ENCODE measurements around the gene NDRG4.

The NDRG4 gene

GRCh38 chr16:58533751-58534470, 34.0 kb downstream of the NDRG4 start:
- Histone ChIP-seq H3K36me3 (ENCODE audit: insufficient read depth, low read length) (peaks cover 77% of the 10 kb centered on the region), H3K9me3 (ENCODE audit: low read depth, low read length) (no peaks in the 10 kb centered on the region), H3K27ac (no peak overlapping the region), H3K4me3 (no peak overlapping the region), H3K9ac (ENCODE audit: insufficient read length) (no peak overlapping the region)
- no peak for DNase-seq (ENCODE audit: low read depth, low spot score)
- TF ChIP-seq POLR2AphosphoS5 (IDR thresholded peaks at IDR 0.05; ENCODE audit: borderline replicate concordance, low read depth, low read length) (no peak), EZH2 (IDR thresholded peaks at IDR 0.05) (no peak), FOXP2 (optimal IDR thresholded peaks at IDR 0.05; ENCODE audit: control extremely low read depth, extremely low read length, insufficient read depth) (no peak)

DNA sequence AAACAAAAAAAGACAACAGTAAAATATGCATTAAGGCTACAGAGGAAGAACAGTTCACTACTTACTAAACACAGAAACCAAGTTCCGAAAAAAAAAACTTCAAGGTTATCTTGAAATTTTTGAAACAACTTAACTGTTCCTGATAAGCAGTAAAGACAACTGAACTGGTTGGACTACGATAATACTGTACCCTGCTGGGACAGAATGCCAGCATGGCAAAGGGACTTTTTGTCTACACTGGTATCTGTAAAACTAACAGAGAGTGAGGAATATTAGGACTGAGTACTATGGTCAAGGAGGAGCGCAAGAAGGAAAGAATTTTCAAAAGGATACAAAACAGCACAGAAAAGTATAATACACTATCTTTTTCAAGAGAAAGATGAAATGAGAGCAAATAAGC, 35.2 kb downstream of the NDRG4 start:
- Histone ChIP-seq H3K36me3 (ENCODE audit: insufficient read depth, low read length) (peaks cover 85% of the 10 kb centered on the region), H3K9ac (ENCODE audit: insufficient read length) (no peak overlapping the region), H3K27ac (no peak overlapping the region), H3K9me3 (ENCODE audit: low read depth, low read length) (no peaks in the 10 kb centered on the region), H3K4me3 (no peak overlapping the region)
- no peak for DNase-seq (ENCODE audit: low read depth, low spot score)
- TF ChIP-seq FOXP2 (optimal IDR thresholded peaks at IDR 0.05; ENCODE audit: control extremely low read depth, extremely low read length, insufficient read depth) (no peak), EZH2 (IDR thresholded peaks at IDR 0.05) (no peak)

DNA sequence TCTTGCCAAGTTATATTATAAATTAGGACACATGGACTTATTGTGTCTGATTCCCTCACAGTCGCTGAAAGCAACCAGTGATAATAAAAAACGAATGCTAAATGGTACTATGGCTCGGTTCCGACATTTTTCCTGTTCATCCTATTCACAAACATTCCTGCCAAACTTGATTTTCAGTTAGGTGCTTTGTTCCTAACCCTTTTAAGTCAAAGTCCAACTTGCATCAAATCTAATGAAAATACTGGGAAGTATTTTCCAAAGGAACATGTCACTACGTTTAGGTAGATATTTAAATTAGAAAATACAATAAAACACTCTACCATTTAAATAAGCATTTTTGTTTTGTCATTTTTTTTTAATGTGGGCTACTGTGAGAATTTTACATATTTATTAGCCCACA, 36.3 kb downstream of the NDRG4 start:
- peaks cover 83% of the 10 kb centered on the region for H3K36me3 ChIP-seq (ENCODE audit: insufficient read depth, low read length)
- no peak for DNase-seq (ENCODE audit: low read depth, low spot score)

DNA sequence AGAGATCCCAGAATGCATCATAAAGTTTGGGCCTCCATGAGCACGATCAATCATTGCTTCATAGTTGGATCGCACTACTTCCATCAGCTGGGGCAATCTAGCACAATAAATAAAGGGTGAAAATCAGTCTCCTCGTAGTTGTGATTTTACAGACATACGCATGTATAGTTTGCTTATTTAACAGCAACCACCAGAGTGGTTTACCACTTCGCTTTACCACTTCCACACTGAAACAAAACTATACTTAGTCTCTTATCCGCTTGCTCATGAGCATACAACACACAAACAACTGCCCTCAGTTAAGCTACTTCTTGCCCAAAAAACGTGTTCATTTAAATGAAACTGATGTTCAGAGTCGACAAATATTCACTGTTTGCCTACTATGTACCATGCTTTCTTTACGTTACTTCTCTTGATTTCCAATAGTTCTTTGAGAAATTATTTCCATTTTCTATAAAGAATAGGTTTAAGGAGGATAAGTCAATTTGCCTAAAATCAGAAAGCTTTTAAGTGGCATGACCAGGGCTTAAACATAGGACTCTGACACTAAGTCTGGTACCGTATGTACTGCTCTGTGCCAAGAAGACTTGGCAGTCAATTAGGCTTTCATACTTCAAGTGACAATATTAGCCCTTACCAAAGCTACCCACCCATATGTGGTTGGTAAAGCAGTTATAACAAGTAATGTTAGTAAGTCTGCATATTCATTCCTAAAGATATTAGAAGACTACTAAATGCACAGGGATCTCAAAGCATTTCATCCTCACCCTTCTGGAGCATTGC, 37.4 kb downstream of the NDRG4 start:
- DNase-seq (ENCODE audit: low read depth, low spot score), result no peak
- Histone ChIP-seq H3K9me3 (ENCODE audit: low read depth, low read length) (no peaks in the 10 kb centered on the region), H3K4me3 (no peak overlapping the region), H3K27ac (no peak overlapping the region), H3K9ac (ENCODE audit: insufficient read length) (no peak overlapping the region), H3K36me3 (ENCODE audit: insufficient read depth, low read length) (peaks cover 83% of the 10 kb centered on the region)
- TF ChIP-seq EZH2 (IDR thresholded peaks at IDR 0.05), result no peak
- TF ChIP-seq FOXP2 (optimal IDR thresholded peaks at IDR 0.05; ENCODE audit: control extremely low read depth, extremely low read length, insufficient read depth), result no peak
- no peak for TF ChIP-seq POLR2AphosphoS5 (IDR thresholded peaks at IDR 0.05; ENCODE audit: borderline replicate concordance, low read depth, low read length)

More for the DNA sequence above, 36.3 kb downstream of the NDRG4 start:
- TF ChIP-seq FOXP2 (optimal IDR thresholded peaks at IDR 0.05; ENCODE audit: control extremely low read depth, extremely low read length, insufficient read depth) (no peak), POLR2AphosphoS5 (IDR thresholded peaks at IDR 0.05; ENCODE audit: borderline replicate concordance, low read depth, low read length) (no peak), EZH2 (IDR thresholded peaks at IDR 0.05) (no peak)
- no peak overlapping the region for H3K27ac ChIP-seq
- no peak overlapping the region for H3K9ac ChIP-seq (ENCODE audit: insufficient read length)
- H3K4me3 ChIP-seq, result no peak overlapping the region
- H3K9me3 ChIP-seq (ENCODE audit: low read depth, low read length), result no peaks in the 10 kb centered on the region

- Histone ChIP-seq H3K36me3 (ENCODE audit: insufficient read depth, low read length) (peaks cover 93% of the 10 kb centered on the region), H3K4me3 (no peak overlapping the region), H3K9me3 (ENCODE audit: low read depth, low read length) (no peaks in the 10 kb centered on the region), H3K27ac (no peak overlapping the region), H3K9ac (ENCODE audit: insufficient read length) (no peak overlapping the region)
- DNase-seq (ENCODE audit: low read depth, low spot score), result no peak
- TF ChIP-seq EZH2 (IDR thresholded peaks at IDR 0.05) (no peak), FOXP2 (optimal IDR thresholded peaks at IDR 0.05; ENCODE audit: control extremely low read depth, extremely low read length, insufficient read depth) (no peak), POLR2AphosphoS5 (IDR thresholded peaks at IDR 0.05; ENCODE audit: borderline replicate concordance, low read depth, low read length) (no peak)
Measured at GRCh38 chr16:58541711-58542110, 41.8 kb downstream of the NDRG4 start.

- TF ChIP-seq POLR2AphosphoS5 (IDR thresholded peaks at IDR 0.05; ENCODE audit: borderline replicate concordance, low read depth, low read length) (no peak), EZH2 (IDR thresholded peaks at IDR 0.05) (no peak), FOXP2 (optimal IDR thresholded peaks at IDR 0.05; ENCODE audit: control extremely low read depth, extremely low read length, insufficient read depth) (no peak)
- DNase-seq (ENCODE audit: low read depth, low spot score), result no peak
- Histone ChIP-seq H3K36me3 (ENCODE audit: insufficient read depth, low read length) (peaks cover 93% of the 10 kb centered on the region), H3K9ac (ENCODE audit: insufficient read length) (no peak overlapping the region), H3K4me3 (no peak overlapping the region), H3K27ac (no peak overlapping the region), H3K9me3 (ENCODE audit: low read depth, low read length) (no peaks in the 10 kb centered on the region)
Measured at GRCh38 chr16:58542291-58542690, 42.3 kb downstream of the NDRG4 start.

GRCh38 chr16:58543685-58544084, 43.7 kb downstream of the NDRG4 start:
- DNase-seq (ENCODE audit: low read depth, low spot score), result no peak
- Histone ChIP-seq H3K4me3 (no peak overlapping the region), H3K9me3 (ENCODE audit: low read depth, low read length) (no peaks in the 10 kb centered on the region), H3K36me3 (ENCODE audit: insufficient read depth, low read length) (peaks cover 93% of the 10 kb centered on the region), H3K9ac (ENCODE audit: insufficient read length) (no peak overlapping the region), H3K27ac (no peak overlapping the region)
- TF ChIP-seq POLR2AphosphoS5 (IDR thresholded peaks at IDR 0.05; ENCODE audit: borderline replicate concordance, low read depth, low read length) (no peak), EZH2 (IDR thresholded peaks at IDR 0.05) (no peak), FOXP2 (optimal IDR thresholded peaks at IDR 0.05; ENCODE audit: control extremely low read depth, extremely low read length, insufficient read depth) (no peak)

GRCh38 chr16:58548378-58548777, 48.4 kb downstream of the NDRG4 start:
- DNase-seq (ENCODE audit: low read depth, low spot score), result no peak
- Histone ChIP-seq H3K36me3 (ENCODE audit: insufficient read depth, low read length) (peaks cover 89% of the 10 kb centered on the region), H3K4me3 (no peak overlapping the region), H3K9ac (ENCODE audit: insufficient read length) (no peak overlapping the region), H3K9me3 (ENCODE audit: low read depth, low read length) (no peaks in the 10 kb centered on the region), H3K27ac (no peak overlapping the region)
- TF ChIP-seq EZH2 (IDR thresholded peaks at IDR 0.05) (no peak), FOXP2 (optimal IDR thresholded peaks at IDR 0.05; ENCODE audit: control extremely low read depth, extremely low read length, insufficient read depth) (no peak), POLR2AphosphoS5 (IDR thresholded peaks at IDR 0.05; ENCODE audit: borderline replicate concordance, low read depth, low read length) (no peak)

Data from SK-N-MC (cell line).